ENCODE measurements around the gene GSTK1. TPM values are rescaled to one million over a fixed set of nuclear protein-coding genes. Genes with fewer than 3 reads are reported as not detected.

The GSTK1 gene
- total RNA-seq, 2 experiments from 2014 or later = 163 to 171 TPM

DNA sequence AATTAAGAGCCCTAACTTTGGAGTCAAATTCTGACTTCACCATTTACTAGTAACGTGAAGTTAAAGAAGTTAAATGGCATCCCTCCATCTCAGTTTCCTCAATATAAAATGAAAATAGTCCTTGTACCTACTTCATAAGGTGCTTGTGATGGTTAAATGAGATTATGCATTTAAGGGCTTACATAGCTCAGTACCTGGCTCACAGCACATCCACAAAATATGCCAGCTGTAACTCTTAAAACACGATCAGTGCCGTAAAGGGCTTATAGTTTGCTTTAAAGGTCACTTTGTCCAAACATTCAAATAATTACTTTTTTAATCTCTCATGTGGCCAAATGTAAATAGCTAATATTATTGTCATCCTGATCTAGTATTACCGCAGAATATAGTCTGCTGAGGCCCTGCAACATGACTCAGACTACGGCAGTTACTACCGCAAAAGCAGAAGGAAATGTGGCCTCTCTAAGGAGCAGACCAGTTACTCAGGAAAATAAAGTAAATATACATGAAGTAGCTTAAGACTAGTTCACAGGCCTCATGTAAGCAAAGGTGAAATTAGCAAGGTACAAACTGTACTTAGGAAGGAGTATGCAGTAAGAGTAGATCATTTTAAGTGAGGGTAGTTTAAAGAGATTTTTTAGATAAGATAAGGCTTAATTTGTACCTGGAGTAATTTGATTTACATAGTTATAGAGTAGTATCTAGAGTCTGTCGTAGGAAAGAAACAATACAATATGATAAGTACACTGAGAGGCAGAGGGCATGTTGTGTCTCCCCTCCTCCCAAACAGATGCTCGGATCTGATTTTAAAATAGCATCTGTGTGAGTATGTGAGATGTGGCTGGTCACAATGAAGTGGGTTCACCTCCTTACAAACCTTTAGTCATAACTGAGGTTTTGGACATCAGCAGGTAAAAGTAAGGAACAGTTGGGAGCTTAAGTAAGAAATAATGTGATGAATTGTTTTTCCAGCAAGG lies 38.0 kb downstream of the GSTK1 start:
- H3K4me3 Mint-ChIP-seq = no peak overlapping the region
- ChIA-PET CTCF (interaction anchor here (0.7 to 13.9 kb wide), 12 partner anchors 9 to 116 kb away, joined by 3 to 211 read pairs (median 3); no protein-coding TSS in a partner anchor), POLR2A (interaction anchor here (0.6 to 2.7 kb wide), 8 partner anchors 12 to 106 kb away, joined by 3 to 11 read pairs (median 5); partner anchors contain the start of gene CASP2)
- TF ChIP-seq, protein P1, sequence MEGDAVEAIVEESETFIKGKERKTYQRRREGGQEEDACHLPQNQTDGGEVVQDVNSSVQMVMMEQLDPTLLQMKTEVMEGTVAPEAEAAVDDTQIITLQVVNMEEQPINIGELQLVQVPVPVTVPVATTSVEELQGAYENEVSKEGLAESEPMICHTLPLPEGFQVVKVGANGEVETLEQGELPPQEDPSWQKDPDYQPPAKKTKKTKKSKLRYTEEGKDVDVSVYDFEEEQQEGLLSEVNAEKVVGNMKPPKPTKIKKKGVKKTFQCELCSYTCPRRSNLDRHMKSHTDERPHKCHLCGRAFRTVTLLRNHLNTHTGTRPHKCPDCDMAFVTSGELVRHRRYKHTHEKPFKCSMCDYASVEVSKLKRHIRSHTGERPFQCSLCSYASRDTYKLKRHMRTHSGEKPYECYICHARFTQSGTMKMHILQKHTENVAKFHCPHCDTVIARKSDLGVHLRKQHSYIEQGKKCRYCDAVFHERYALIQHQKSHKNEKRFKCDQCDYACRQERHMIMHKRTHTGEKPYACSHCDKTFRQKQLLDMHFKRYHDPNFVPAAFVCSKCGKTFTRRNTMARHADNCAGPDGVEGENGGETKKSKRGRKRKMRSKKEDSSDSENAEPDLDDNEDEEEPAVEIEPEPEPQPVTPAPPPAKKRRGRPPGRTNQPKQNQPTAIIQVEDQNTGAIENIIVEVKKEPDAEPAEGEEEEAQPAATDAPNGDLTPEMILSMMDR (IDR thresholded peaks at IDR 0.05) = no peak
- H3K27me3 Mint-ChIP-seq = no peaks in the 10 kb centered on the region
- peak overlapping the region; percentile 41 for H3K27ac Mint-ChIP-seq
- H3K36me3 Mint-ChIP-seq (ENCODE audit: low read depth) = peaks cover 87% of the 10 kb centered on the region
- intact Hi-C loops (cut with micrococcal nuclease) = no loop called here
- DNase-seq (no peak), ATAC-seq (no peak)
- H3K9me3 Mint-ChIP-seq = no peaks in the 10 kb centered on the region
- H3K4me1 Mint-ChIP-seq (ENCODE audit: low read depth) = peaks cover 48% of the 10 kb centered on the region

DNA sequence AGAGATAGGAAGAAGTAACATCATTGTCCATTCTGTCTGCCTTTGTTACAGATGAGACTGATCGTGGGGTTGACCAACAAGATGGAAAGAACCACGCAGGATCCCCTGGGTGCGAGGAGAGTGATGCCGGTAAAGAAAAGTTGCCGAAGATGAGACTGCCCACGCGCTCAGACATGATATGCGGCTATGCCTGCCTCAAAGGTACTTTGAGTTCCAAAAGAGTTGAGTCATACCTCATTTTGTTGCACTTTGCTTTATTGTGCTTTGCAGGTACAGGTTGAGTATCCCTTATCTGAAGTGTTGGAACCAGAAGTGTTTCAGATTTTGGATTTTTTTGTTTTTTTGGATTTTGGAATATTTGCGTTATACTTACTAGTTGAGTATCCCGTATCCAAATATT lies 40.5 kb downstream of the GSTK1 start:
- no peak for ATAC-seq
- no peaks in the 10 kb centered on the region for H3K9me3 Mint-ChIP-seq
- TF ChIP-seq, protein P1 (IDR thresholded peaks at IDR 0.05) = no peak
- no peak overlapping the region for H3K27ac Mint-ChIP-seq
- DNase-seq = no peak
- ChIA-PET CTCF (interaction anchor here (2.8 to 4.4 kb wide), 3 partner anchors 10 to 104 kb away, joined by 10 to 65 read pairs (median 56); no protein-coding TSS in a partner anchor), POLR2A (interaction anchor here (2.2 kb wide), 1 partner anchor 10 kb away, joined by 6 read pairs; no protein-coding TSS in a partner anchor)
- intact Hi-C loops (cut with micrococcal nuclease) = no loop called here
- H3K4me1 Mint-ChIP-seq (ENCODE audit: low read depth) = peaks cover 49% of the 10 kb centered on the region
- no peaks in the 10 kb centered on the region for H3K27me3 Mint-ChIP-seq
- peaks cover 87% of the 10 kb centered on the region for H3K36me3 Mint-ChIP-seq (ENCODE audit: low read depth)
- H3K4me3 Mint-ChIP-seq = no peak overlapping the region

DNA sequence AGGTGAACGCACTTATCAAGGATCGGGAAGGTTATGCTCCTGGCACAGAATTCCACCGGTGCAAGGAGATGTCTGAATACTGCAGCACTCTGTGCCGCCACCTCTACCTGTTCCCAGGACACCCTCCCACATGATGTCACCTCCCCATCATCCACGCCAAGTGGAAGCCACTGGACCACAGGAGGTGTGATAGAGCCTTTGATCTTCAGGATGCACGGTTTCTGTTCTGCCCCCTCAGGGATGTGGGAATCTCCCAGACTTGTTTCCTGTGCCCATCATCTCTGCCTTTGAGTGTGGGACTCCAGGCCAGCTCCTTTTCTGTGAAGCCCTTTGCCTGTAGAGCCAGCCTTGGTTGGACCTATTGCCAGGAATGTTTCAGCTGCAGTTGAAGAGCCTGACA lies 41.7 kb downstream of the GSTK1 start:
- TF ChIP-seq, protein P1 (IDR thresholded peaks at IDR 0.05) = no peak
- no peak for DNase-seq
- Mint-ChIP-seq H3K4me3 (no peak overlapping the region), H3K27me3 (no peaks in the 10 kb centered on the region), H3K27ac (peak overlapping the region; percentile 58), H3K9me3 (peaks cover 3% of the 10 kb centered on the region), H3K36me3 (ENCODE audit: low read depth) (peaks cover 89% of the 10 kb centered on the region), H3K4me1 (ENCODE audit: low read depth) (peaks cover 44% of the 10 kb centered on the region)
- ChIA-PET CTCF (interaction anchor here (0.7 to 4.4 kb wide), 19 partner anchors 11 to 299 kb away, joined by 3 to 65 read pairs (median 4); no protein-coding TSS in a partner anchor), POLR2A (interaction anchor here (1.1 to 2.2 kb wide), 6 partner anchors 8 to 77 kb away, joined by 3 to 6 read pairs (median 4); no protein-coding TSS in a partner anchor)
- intact Hi-C loops (cut with micrococcal nuclease) = no loop called here
- no peak for ATAC-seq

DNA sequence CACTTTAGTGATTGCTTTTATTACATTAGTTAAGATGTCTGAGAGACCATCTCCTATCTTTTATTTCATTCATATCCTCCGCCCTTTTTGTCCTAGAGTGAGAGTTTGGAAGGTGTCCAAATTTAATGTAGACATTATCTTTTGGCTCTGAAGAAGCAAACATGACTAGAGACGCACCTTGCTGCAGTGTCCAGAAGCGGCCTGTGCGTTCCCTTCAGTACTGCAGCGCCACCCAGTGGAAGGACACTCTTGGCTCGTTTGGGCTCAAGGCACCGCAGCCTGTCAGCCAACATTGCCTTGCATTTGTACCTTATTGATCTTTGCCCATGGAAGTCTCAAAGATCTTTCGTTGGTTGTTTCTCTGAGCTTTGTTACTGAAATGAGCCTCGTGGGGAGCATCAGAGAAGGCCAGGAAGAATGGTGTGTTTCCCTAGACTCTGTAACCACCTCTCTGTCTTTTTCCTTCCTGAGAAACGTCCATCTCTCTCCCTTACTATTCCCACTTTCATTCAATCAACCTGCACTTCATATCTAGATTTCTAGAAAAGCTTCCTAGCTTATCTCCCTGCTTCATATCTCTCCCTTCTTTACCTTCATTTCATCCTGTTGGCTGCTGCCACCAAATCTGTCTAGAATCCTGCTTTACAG lies 42.3 kb downstream of the GSTK1 start:
- Mint-ChIP-seq H3K4me3 (no peak overlapping the region), H3K27ac (peak overlapping the region; percentile 58), H3K27me3 (no peaks in the 10 kb centered on the region), H3K9me3 (peaks cover 3% of the 10 kb centered on the region), H3K4me1 (ENCODE audit: low read depth) (peaks cover 46% of the 10 kb centered on the region), H3K36me3 (ENCODE audit: low read depth) (peaks cover 89% of the 10 kb centered on the region)
- intact Hi-C loops (cut with micrococcal nuclease) = loop anchor here (1.0 kb wide), 1 partner anchor 65 kb away; no protein-coding TSS in a partner anchor
- DNase-seq (peak; percentile 86), ATAC-seq (peak; percentile 86)
- ChIA-PET POLR2A (interaction anchor here (0.9 to 2.2 kb wide), 7 partner anchors 9 to 76 kb away, joined by 3 to 6 read pairs (median 4); partner anchors contain the start of gene CASP2), CTCF (interaction anchor here (0.7 to 4.4 kb wide), 28 partner anchors 12 to 300 kb away, joined by 3 to 65 read pairs (median 4); no protein-coding TSS in a partner anchor)
- TF ChIP-seq, protein P1 (IDR thresholded peaks at IDR 0.05) = peak; percentile 82

Data from activated CD8-positive, alpha-beta T cell treated with anti-CD3 and anti-CD28 coated beads for 36 hours (primary cell).